GM10847 (cell line): ENCODE results near the gene HLA-F.
A peak's percentile ranks its signal among the peaks of the same experiment; 100 is the strongest.

Experiments
- POLR2A ChIP-seq: IDR thresholded peaks from 2 replicates; pipeline ENCODE4 v1.6.1; 2011; ENCODE audit not compliant: insufficient read length; ENCODE audit errors: extremely low read depth

HLA-F gene

GRCh38 chr6:29723262-29723665 lies at the start of gene HLA-F:
Gene HLA-F, plus strand, starts transcription at chr6:29723434. Its CDS starts 30 bp downstream, at chr6:29723464.
- TF ChIP-seq POLR2A, result peak; percentile 53

- TF ChIP-seq POLR2A, result no peak
These were observed 49.2 kb upstream of the HLA-F start for GRCh38 chr6:29674008-29674407.

- no peak for TF ChIP-seq POLR2A
These were observed 47.7 kb upstream of the HLA-F start for GRCh38 chr6:29675561-29675960.

GRCh38 chr6:29676981-29677601 lies 46.1 kb upstream of the HLA-F start:
- TF ChIP-seq POLR2A, result no peak

- TF ChIP-seq POLR2A, result no peak
These were observed 45.1 kb upstream of the HLA-F start for GRCh38 chr6:29678114-29678513.

GRCh38 chr6:29679962-29680361 lies 43.3 kb upstream of the HLA-F start:
- TF ChIP-seq POLR2A, result no peak

GRCh38 chr6:29680416-29680815 lies 42.8 kb upstream of the HLA-F start:
- TF ChIP-seq POLR2A, result no peak

GRCh38 chr6:29680904-29681303 lies 42.3 kb upstream of the HLA-F start, which contains the start of gene ZFP57:
Gene ZFP57, minus strand, starts transcription at chr6:29681152. Its CDS starts 4,149 bp downstream, at chr6:29677003.
- TF ChIP-seq POLR2A, result no peak

- TF ChIP-seq POLR2A, result no peak
These were observed 41.4 kb upstream of the HLA-F start for GRCh38 chr6:29681811-29682210.

GRCh38 chr6:29685718-29686326 lies 37.4 kb upstream of the HLA-F start:
- TF ChIP-seq POLR2A, result no peak

GRCh38 chr6:29694637-29695036 lies 28.6 kb upstream of the HLA-F start:
- TF ChIP-seq POLR2A, result no peak

GRCh38 chr6:29696147-29697125 lies 26.8 kb upstream of the HLA-F start:
- no peak for TF ChIP-seq POLR2A

- TF ChIP-seq POLR2A, result no peak
These were observed 20.6 kb upstream of the HLA-F start for GRCh38 chr6:29702519-29703103.

- TF ChIP-seq POLR2A, result no peak
These were observed 17.6 kb upstream of the HLA-F start for GRCh38 chr6:29705389-29706231.

GRCh38 chr6:29708432-29709179 lies 14.6 kb upstream of the HLA-F start:
- no peak for TF ChIP-seq POLR2A
